Activated CD8-positive, alpha-beta T cell treated with anti-CD3 and anti-CD28 coated beads, Interleukin-2, amount 10 ng/mL, durations not matched to agents 7 days and 5 days (primary cell): ENCODE results near the gene SNED1. TPM values are rescaled to one million over a fixed set of nuclear protein-coding genes. Genes with fewer than 3 reads are reported as not detected.

ENCODE experiments used
- ATAC-seq: fragments of 150-1000 bp; cut with Tn5 transposase; one replicate; pipeline ENCODE4 v1.10.0; 2021; ENCODE audit warnings: moderate library complexity
- CTCF ChIA-PET: fragments of 350-600 bp; sonication (Branson Sonifier 250); formaldehyde crosslinking; loops from one replicate; lab custom pipeline; 2021; ENCODE audit warnings: antibody characterized with exemption; lab: Charles Lee
- POLR2A ChIA-PET: fragments of 350-600 bp; sonication (Branson Sonifier 250); formaldehyde crosslinking; loops from one replicate; lab custom pipeline; 2021; ENCODE audit warnings: antibody characterized with exemption; lab: Charles Lee
- DNase-seq: peaks from one replicate; pipeline ENCODE4 v3.0.0-alpha.2; 2020
- H3K27ac Mint-ChIP-seq: one replicate; pipeline ENCODE4 v1.8.0; 2021; ENCODE audit warnings: mild to moderate bottlenecking, mixed read lengths
- H3K27me3 Mint-ChIP-seq: one replicate; pipeline ENCODE4 v1.8.0; 2021; ENCODE audit warnings: low read depth, mixed read lengths
- H3K36me3 Mint-ChIP-seq: one replicate; pipeline ENCODE4 v1.8.0; 2021; ENCODE audit warnings: low read depth, mixed read lengths
- H3K4me1 Mint-ChIP-seq: one replicate; pipeline ENCODE4 v1.8.0; 2021; ENCODE audit warnings: low read depth, mixed read lengths
- H3K4me3 Mint-ChIP-seq: one replicate; pipeline ENCODE4 v1.8.0; 2021; ENCODE audit warnings: mild to moderate bottlenecking, mixed read lengths
- H3K9me3 Mint-ChIP-seq: one replicate; pipeline ENCODE4 v1.8.0; 2022; ENCODE audit warnings: mixed read lengths; ENCODE audit not compliant: insufficient read depth
- total RNA-seq, 2 experiments: library from RNA; stranded (reverse); gene quantifications; one replicate each; pipeline ENCODE4 v1.2.3, GENCODE V29; 2021

Gene SNED1
- total RNA-seq, 2 experiments from 2014 or later = 3.4 to 3.5 TPM

- Mint-ChIP-seq H3K4me1 (no peaks in the 10 kb centered on the region), H3K27me3 (no peaks in the 10 kb centered on the region), H3K4me3 (no peak overlapping the region), H3K27ac (no peak overlapping the region), H3K36me3 (no peaks in the 10 kb centered on the region), H3K9me3 (no peaks in the 10 kb centered on the region)
- ATAC-seq (no peak), DNase-seq (no peak)
- ChIA-PET CTCF (no interaction called here), POLR2A (no interaction called here)
These were observed 71.4 kb downstream of the SNED1 start for GRCh38 chr2:241069821-241070281.

GRCh38 chr2:241070361-241070760 is 71.9 kb downstream of the SNED1 start:
- ATAC-seq (no peak), DNase-seq (no peak)
- POLR2A ChIA-PET = no interaction called here
- no peaks in the 10 kb centered on the region for H3K36me3 Mint-ChIP-seq
- H3K9me3 Mint-ChIP-seq = no peaks in the 10 kb centered on the region
- CTCF ChIA-PET = no interaction called here
- H3K4me1 Mint-ChIP-seq = no peaks in the 10 kb centered on the region
- no peak overlapping the region for H3K4me3 Mint-ChIP-seq
- no peak overlapping the region for H3K27ac Mint-ChIP-seq
- no peaks in the 10 kb centered on the region for H3K27me3 Mint-ChIP-seq

- CTCF ChIA-PET = no interaction called here
- Mint-ChIP-seq H3K27me3 (no peaks in the 10 kb centered on the region), H3K4me3 (no peak overlapping the region), H3K4me1 (no peaks in the 10 kb centered on the region), H3K36me3 (no peaks in the 10 kb centered on the region), H3K27ac (no peak overlapping the region), H3K9me3 (no peaks in the 10 kb centered on the region)
- no peak for ATAC-seq
- no peak for DNase-seq
- POLR2A ChIA-PET = no interaction called here
These were observed 72.6 kb downstream of the SNED1 start for GRCh38 chr2:241070811-241071676.

GRCh38 chr2:241071677-241072111 is 73.3 kb downstream of the SNED1 start:
- H3K36me3 Mint-ChIP-seq = no peaks in the 10 kb centered on the region
- no peaks in the 10 kb centered on the region for H3K27me3 Mint-ChIP-seq
- CTCF ChIA-PET = no interaction called here
- H3K4me3 Mint-ChIP-seq = no peak overlapping the region
- ATAC-seq = no peak
- no peak overlapping the region for H3K27ac Mint-ChIP-seq
- H3K4me1 Mint-ChIP-seq = no peaks in the 10 kb centered on the region
- no peaks in the 10 kb centered on the region for H3K9me3 Mint-ChIP-seq
- no peak for DNase-seq
- POLR2A ChIA-PET = no interaction called here

GRCh38 chr2:241072151-241072550 is 73.7 kb downstream of the SNED1 start:
- POLR2A ChIA-PET = no interaction called here
- H3K36me3 Mint-ChIP-seq = no peaks in the 10 kb centered on the region
- no peak overlapping the region for H3K27ac Mint-ChIP-seq
- no peaks in the 10 kb centered on the region for H3K9me3 Mint-ChIP-seq
- CTCF ChIA-PET = no interaction called here
- H3K4me1 Mint-ChIP-seq = no peaks in the 10 kb centered on the region
- no peak overlapping the region for H3K4me3 Mint-ChIP-seq
- ATAC-seq (no peak), DNase-seq (no peak)
- no peaks in the 10 kb centered on the region for H3K27me3 Mint-ChIP-seq

GRCh38 chr2:241072553-241073165 is 74.2 kb downstream of the SNED1 start:
- DNase-seq = no peak
- ChIA-PET POLR2A (no interaction called here), CTCF (no interaction called here)
- no peak for ATAC-seq
- no peak overlapping the region for H3K27ac Mint-ChIP-seq
- no peaks in the 10 kb centered on the region for H3K4me1 Mint-ChIP-seq
- no peaks in the 10 kb centered on the region for H3K9me3 Mint-ChIP-seq
- no peaks in the 10 kb centered on the region for H3K27me3 Mint-ChIP-seq
- H3K4me3 Mint-ChIP-seq = no peak overlapping the region
- H3K36me3 Mint-ChIP-seq = no peaks in the 10 kb centered on the region

- ATAC-seq (no peak), DNase-seq (no peak)
- H3K27ac Mint-ChIP-seq = no peak overlapping the region
- no peaks in the 10 kb centered on the region for H3K36me3 Mint-ChIP-seq
- CTCF ChIA-PET = interaction anchor here (0.6 kb wide), 1 partner anchor 586 kb away, joined by 3 read pairs; no protein-coding TSS in a partner anchor
- no peaks in the 10 kb centered on the region for H3K9me3 Mint-ChIP-seq
- no peaks in the 10 kb centered on the region for H3K4me1 Mint-ChIP-seq
- POLR2A ChIA-PET = no interaction called here
- no peaks in the 10 kb centered on the region for H3K27me3 Mint-ChIP-seq
- no peak overlapping the region for H3K4me3 Mint-ChIP-seq
These were observed 75.0 kb downstream of the SNED1 start for GRCh38 chr2:241073166-241074064.

GRCh38 chr2:241074065-241074818 is 75.8 kb downstream of the SNED1 start:
- POLR2A ChIA-PET = no interaction called here
- no peak overlapping the region for H3K4me3 Mint-ChIP-seq
- H3K9me3 Mint-ChIP-seq = no peaks in the 10 kb centered on the region
- no peaks in the 10 kb centered on the region for H3K27me3 Mint-ChIP-seq
- DNase-seq = no peak
- no peaks in the 10 kb centered on the region for H3K4me1 Mint-ChIP-seq
- H3K27ac Mint-ChIP-seq = no peak overlapping the region
- H3K36me3 Mint-ChIP-seq = no peaks in the 10 kb centered on the region
- CTCF ChIA-PET = interaction anchor here (0.6 kb wide), 1 partner anchor 585 kb away, joined by 3 read pairs; no protein-coding TSS in a partner anchor
- no peak for ATAC-seq

GRCh38 chr2:241074901-241075540 is 76.6 kb downstream of the SNED1 start:
- DNase-seq (no peak), ATAC-seq (no peak)
- ChIA-PET POLR2A (no interaction called here), CTCF (no interaction called here)
- Mint-ChIP-seq H3K27me3 (no peaks in the 10 kb centered on the region), H3K9me3 (no peaks in the 10 kb centered on the region), H3K36me3 (no peaks in the 10 kb centered on the region), H3K27ac (no peak overlapping the region), H3K4me3 (no peak overlapping the region), H3K4me1 (no peaks in the 10 kb centered on the region)

GRCh38 chr2:241080405-241081189 is 82.2 kb downstream of the SNED1 start:
- Mint-ChIP-seq H3K4me1 (no peaks in the 10 kb centered on the region), H3K9me3 (no peaks in the 10 kb centered on the region), H3K27ac (no peak overlapping the region), H3K36me3 (peaks cover 6% of the 10 kb centered on the region), H3K4me3 (no peak overlapping the region), H3K27me3 (no peaks in the 10 kb centered on the region)
- no peak for ATAC-seq
- no peak for DNase-seq
- ChIA-PET POLR2A (no interaction called here), CTCF (no interaction called here)
